HCT116 (cell line): ENCODE measurements around the gene RXFP2. TPM values are rescaled to one million over a fixed set of nuclear protein-coding genes. Genes with fewer than 3 reads are reported as not detected.

Experiments used
- ATAC-seq: fragments of 200-7000 bp; cut with Tn5 transposase; 2 replicates; pipeline ENCODE4 v1.9.1; 2020; ENCODE audit warnings: mild to moderate bottlenecking, moderate library complexity
- BruUV-seq: library from RNA; stranded (reverse); fragments of 400-500 nt; replicated peaks from 2 replicates; lab custom pipeline; 2021; lab: Mats Ljungman, UMichigan
- CTCF ChIA-PET: fragments of 300-600 bp; sonication (Branson Sonifier 250); formaldehyde crosslinking; loops from one replicate; lab custom pipeline; 2021; ENCODE audit warnings: antibody characterized with exemption; lab: Charles Lee
- POLR2A ChIA-PET: fragments of 300-600, 350-600 bp; sonication (Branson Sonifier 250); formaldehyde crosslinking; loops from one replicate; lab custom pipeline; 2021; ENCODE audit warnings: antibody characterized with exemption; lab: Charles Lee
- RAD21 ChIA-PET, 2 experiments: fragments of 300-600 bp; sonication (Branson Sonifier 250); formaldehyde crosslinking; loops; one replicate each; lab custom pipeline; 2023; ENCODE audit warnings: low total read pairs in 2 of 2; ENCODE audit not compliant: uncharacterized antibody in 2 of 2, unreplicated experiment in 2 of 2, low non-redundant PET in 1 of 2; lab: Charles Lee
- DNase-seq: peaks from one replicate; pipeline ENCODE4 v3.0.0-alpha.2; 2010; ENCODE audit warnings: low read depth, low spot score
- H2AFZ ChIP-seq: fragments of 200-600 bp; shearing (Covaris generic), sonication (generic); 2 replicates; pipeline ENCODE4 v1.6.1; 2017; ENCODE audit warnings: low read depth, mixed run types, mixed read lengths, antibody characterized with exemption, low read length; ENCODE audit not compliant: poor library complexity, severe bottlenecking
- H3K27ac ChIP-seq: 2 replicates; pipeline ENCODE4 v1.5.1; 2012; ENCODE audit warnings: low read depth, low read length
- H3K27me3 ChIP-seq: fragments of 200-600 bp; sonication (generic); 2 replicates; pipeline ENCODE4 v1.6.1; 2016; ENCODE audit warnings: mixed run types, low read length, mixed read lengths; ENCODE audit not compliant: insufficient read depth
- H3K36me3 ChIP-seq, 2 experiments: fragments of 200-500 bp in 1 of 2; fragments of 200-600 bp in 1 of 2; sonication (Bioruptor generic) in 1 of 2; sonication (generic) in 1 of 2; 2 replicates each; pipeline versions ENCODE4 v1.5.1 to v1.6.1; 2014 to 2016; ENCODE audit warnings: low read length in 2 of 2, inconsistent platforms in 1 of 2, mixed read lengths in 1 of 2, mixed run types in 1 of 2; ENCODE audit not compliant: insufficient read depth in 2 of 2, control insufficient read depth in 1 of 2
- H3K4me1 ChIP-seq, 2 experiments: fragments of 200-600 bp in 1 of 2; sonication (generic) in 1 of 2; 2 replicates each; pipeline versions ENCODE4 v1.5.1 to v1.6.1; 2012 to 2017; ENCODE audit warnings: low read length in 2 of 2, inconsistent platforms in 1 of 2, mild to moderate bottlenecking in 1 of 2, mixed read lengths in 1 of 2, mixed run types in 1 of 2, moderate library complexity in 1 of 2; ENCODE audit not compliant: insufficient read depth in 2 of 2, control insufficient read depth in 1 of 2
- H3K4me2 ChIP-seq: fragments of 200-600 bp; sonication (generic); 2 replicates; pipeline ENCODE4 v1.6.1; 2017; ENCODE audit warnings: mixed run types, low read length, mixed read lengths
- H3K4me3 ChIP-seq, 2 experiments: fragments of 200-600 bp in 1 of 2; sonication (generic) in 1 of 2; replicated peaks in 1 of 2; 2 replicates each; pipeline ENCODE4 v1.5.1; 2011 to 2016; ENCODE audit warnings: low read length in 2 of 2, control low read depth in 1 of 2, low read depth in 1 of 2, mild to moderate bottlenecking in 1 of 2, mixed read lengths in 1 of 2, mixed run types in 1 of 2
- H3K79me2 ChIP-seq: fragments of 200-600 bp; sonication (generic); 2 replicates; pipeline ENCODE4 v1.6.1; 2017; ENCODE audit warnings: mild to moderate bottlenecking, mixed run types, low read length, moderate library complexity, mixed read lengths; ENCODE audit not compliant: insufficient read depth
- H3K9ac ChIP-seq: fragments of 200-600 bp; sonication (generic); 2 replicates; pipeline ENCODE4 v1.6.1; 2016; ENCODE audit warnings: low read length, mixed read lengths
- H3K9me2 ChIP-seq: fragments of 200-600 bp; sonication (generic), shearing (Covaris generic); 2 replicates; pipeline ENCODE4 v1.6.1; 2017; ENCODE audit warnings: mixed run types, mild to moderate bottlenecking, moderate library complexity; ENCODE audit not compliant: insufficient read depth
- H3K9me3 ChIP-seq, 2 experiments: fragments of 200-500 bp in 1 of 2; fragments of 200-600 bp in 1 of 2; sonication (Bioruptor generic) in 1 of 2; sonication (generic) in 1 of 2; 2 replicates each; pipeline ENCODE4 v1.6.1; 2014 to 2017; ENCODE audit warnings: low read length in 2 of 2, mixed read lengths in 2 of 2, inconsistent platforms in 1 of 2, low read depth in 1 of 2, mild to moderate bottlenecking in 1 of 2, mixed run types in 1 of 2, moderate library complexity in 1 of 2; ENCODE audit not compliant: control insufficient read depth in 1 of 2, insufficient read depth in 1 of 2
- H4K20me1 ChIP-seq: fragments of 200-600 bp; sonication (generic), shearing (Covaris generic); 2 replicates; pipeline ENCODE4 v1.6.1; 2017; ENCODE audit warnings: mixed run types, mild to moderate bottlenecking, moderate library complexity; ENCODE audit not compliant: insufficient read depth
- CEBPB ChIP-seq: IDR thresholded peaks from 2 replicates; pipeline ENCODE4 v1.6.1; 2012; ENCODE audit warnings: low read depth
- ELF1 ChIP-seq: IDR thresholded peaks from 2 replicates; pipeline ENCODE4 v1.6.1; 2012; ENCODE audit warnings: low read depth, borderline replicate concordance
- FOSL1 ChIP-seq: IDR thresholded peaks from 2 replicates; pipeline ENCODE4 v1.6.1; 2012; ENCODE audit warnings: low read depth
- POLR2A ChIP-seq: IDR thresholded peaks from 2 replicates; pipeline ENCODE4 v1.7.0; 2011; ENCODE audit warnings: borderline replicate concordance; ENCODE audit not compliant: insufficient read depth, insufficient read length; ENCODE audit errors: extremely low read depth
- intact Hi-C: fragments of 100-400 bp; cut with micrococcal nuclease; formaldehyde crosslinking; loops from 2 replicates; pipeline ENCODE4 v1.10.0; 2022
- total RNA-seq: library from RNA; stranded (reverse); gene quantifications from one replicate; pipeline ENCODE4 v1.2.1, GENCODE V29; 2021; ENCODE audit not compliant: unreplicated experiment
- TF ChIP-seq, protein P1 (sequence below): IDR thresholded peaks from 2 replicates; pipeline ENCODE4 v1.6.1; 2012

RXFP2 gene
- total RNA-seq, 1 experiment from 2014 or later: not detected

DNA sequence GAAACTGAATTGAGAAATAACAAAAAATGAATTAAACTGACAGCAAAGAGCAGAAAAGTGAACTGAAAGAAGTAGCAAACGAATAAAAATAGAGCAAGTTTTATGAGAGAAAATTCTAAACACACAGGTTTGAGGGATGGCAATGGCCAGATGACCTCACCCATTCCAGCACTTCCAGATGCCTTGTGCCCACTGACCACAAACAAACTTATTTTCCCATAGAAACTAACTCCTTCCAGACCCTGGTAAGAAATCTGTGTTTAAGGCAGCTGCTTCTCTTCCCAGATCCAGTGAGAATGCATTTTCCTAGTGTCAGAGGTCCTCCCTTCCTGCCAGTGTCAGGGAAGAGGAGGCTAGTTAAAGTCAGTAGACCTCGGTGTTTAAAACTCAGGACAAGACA lies 51.7 kb downstream of the RXFP2 start:
- BruUV-seq: no TSS peak
- H3K27me3 ChIP-seq: peaks cover 56% of the 10 kb centered on the region
- CTCF ChIA-PET: no interaction called here
- ATAC-seq (no peak), DNase-seq (no peak)
- H2AFZ ChIP-seq: no peak overlapping the region
- no peaks in the 10 kb centered on the region for H3K9me3 ChIP-seq
- H3K4me2 ChIP-seq: no peak overlapping the region
- RAD21 ChIA-PET: no interaction called here
- H3K27ac ChIP-seq: no peak overlapping the region
- no peak overlapping the region for H3K4me3 ChIP-seq
- H3K9ac ChIP-seq: no peak overlapping the region
- TF ChIP-seq FOSL1: no peak
- H3K36me3 ChIP-seq: no peaks in the 10 kb centered on the region
- no peaks in the 10 kb centered on the region for H3K9me2 ChIP-seq
- H4K20me1 ChIP-seq: no peaks in the 10 kb centered on the region
- H3K4me1 ChIP-seq: no peaks in the 10 kb centered on the region
- POLR2A ChIA-PET: no interaction called here
- H3K79me2 ChIP-seq: no peaks in the 10 kb centered on the region
- intact Hi-C loops: no loop called here

DNA sequence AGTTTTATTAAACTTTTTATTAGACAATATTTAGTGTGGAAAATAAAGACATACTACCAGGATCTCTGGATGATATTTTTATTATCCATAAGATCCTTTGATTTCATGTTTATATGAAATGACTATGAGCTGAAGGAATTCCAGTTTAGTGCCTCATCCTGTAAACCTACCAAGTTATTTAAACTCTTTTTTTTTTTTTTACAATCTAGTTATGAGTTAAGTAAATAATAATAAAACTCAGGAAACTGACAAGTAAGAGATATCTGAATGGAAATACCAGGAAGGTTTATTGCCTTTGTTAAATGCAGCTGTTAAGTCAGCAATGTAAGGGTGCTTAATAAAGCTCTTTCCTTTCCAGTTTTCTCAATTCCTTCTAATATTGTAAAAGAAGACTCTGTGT lies 53.9 kb downstream of the RXFP2 start:
- no TSS peak for BruUV-seq
- Histone ChIP-seq H3K79me2 (no peaks in the 10 kb centered on the region), H3K9ac (no peak overlapping the region), H3K27me3 (peaks cover 40% of the 10 kb centered on the region), H3K27ac (no peak overlapping the region), H3K9me3 (no peaks in the 10 kb centered on the region), H3K9me2 (no peaks in the 10 kb centered on the region), H3K36me3 (no peaks in the 10 kb centered on the region), H4K20me1 (no peaks in the 10 kb centered on the region), H2AFZ (no peak overlapping the region), H3K4me1 (no peaks in the 10 kb centered on the region), H3K4me3 (no peak overlapping the region), H3K4me2 (no peak overlapping the region)
- ATAC-seq: no peak
- no peak for DNase-seq
- ChIA-PET CTCF (no interaction called here), RAD21 (no interaction called here), POLR2A (no interaction called here)
- TF ChIP-seq, protein P1, sequence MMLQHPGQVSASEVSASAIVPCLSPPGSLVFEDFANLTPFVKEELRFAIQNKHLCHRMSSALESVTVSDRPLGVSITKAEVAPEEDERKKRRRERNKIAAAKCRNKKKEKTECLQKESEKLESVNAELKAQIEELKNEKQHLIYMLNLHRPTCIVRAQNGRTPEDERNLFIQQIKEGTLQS: no peak
- TF ChIP-seq POLR2A: no peak
- no peak for TF ChIP-seq CEBPB
- no peak for TF ChIP-seq ELF1
- intact Hi-C loops: no loop called here
